ENCODE results near the gene AKAP17A.

The AKAP17A gene

GRCh38 chrX:1576201-1576992 is 15.0 kb upstream of the AKAP17A start:
- Mint-ChIP-seq H3K27me3 (no peaks in the 10 kb centered on the region), H3K27ac (no peak overlapping the region), H3K4me3 (no peak overlapping the region), H3K9me3 (ENCODE audit: low read depth) (no peaks in the 10 kb centered on the region), H3K36me3 (no peaks in the 10 kb centered on the region), H3K4me1 (ENCODE audit: low read depth) (peaks cover 14% of the 10 kb centered on the region)

DNA sequence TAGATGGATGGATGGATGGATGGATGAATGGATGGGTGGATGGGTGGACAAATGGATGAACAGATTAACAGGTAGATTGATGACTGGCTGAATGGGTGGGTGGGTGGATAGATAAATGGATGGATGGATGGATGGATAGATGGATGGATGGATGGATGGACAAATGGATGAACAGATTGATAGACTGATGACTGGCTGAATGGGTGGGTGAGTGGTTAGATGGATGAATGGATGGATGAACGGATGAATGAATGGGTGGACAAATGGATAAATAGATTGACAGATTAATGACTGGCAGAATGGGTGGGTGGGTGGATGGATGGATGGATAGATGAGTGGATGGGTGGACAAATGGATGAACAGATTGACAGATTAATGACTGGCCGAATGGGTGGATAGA is 13.6 kb upstream of the AKAP17A start:
- Mint-ChIP-seq H3K36me3 (no peaks in the 10 kb centered on the region), H3K4me3 (no peak overlapping the region), H3K4me1 (ENCODE audit: low read depth) (peaks cover 16% of the 10 kb centered on the region), H3K27me3 (no peaks in the 10 kb centered on the region), H3K9me3 (ENCODE audit: low read depth) (no peaks in the 10 kb centered on the region), H3K27ac (no peak overlapping the region)

DNA sequence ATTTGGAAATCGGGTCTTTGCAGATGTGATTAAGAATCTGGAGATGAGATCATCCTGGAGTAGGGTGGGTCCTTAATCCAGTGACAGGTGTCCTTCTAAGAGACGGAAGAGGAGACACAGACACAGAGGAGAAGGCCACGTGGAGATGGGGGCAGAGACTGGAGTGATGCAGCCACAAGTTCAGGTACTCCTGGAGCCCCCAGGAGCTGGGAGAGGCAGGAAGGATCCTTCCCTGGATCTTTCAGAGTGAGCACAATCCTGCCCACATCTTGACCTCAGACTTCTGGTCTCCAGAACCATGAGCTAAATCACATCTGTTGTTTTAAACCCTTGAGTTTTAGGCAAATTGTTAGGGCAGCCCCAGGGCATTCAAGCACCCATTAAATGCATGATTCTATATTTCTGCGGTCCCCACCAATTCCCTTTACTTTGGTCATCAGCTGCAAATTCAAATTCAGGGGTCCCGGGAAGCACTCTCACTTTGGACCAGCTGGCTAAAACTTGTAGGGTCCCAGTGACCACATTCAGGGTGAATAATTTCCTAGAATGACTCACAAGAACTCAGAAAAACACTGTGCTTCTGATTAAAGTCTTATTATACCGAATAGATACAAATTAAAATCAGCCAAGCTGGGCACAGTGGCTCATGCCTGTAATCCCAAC is 12.8 kb upstream of the AKAP17A start:
- peak overlapping the region; percentile 16 for H3K27ac Mint-ChIP-seq
- no peaks in the 10 kb centered on the region for H3K9me3 Mint-ChIP-seq (ENCODE audit: low read depth)
- H3K27me3 Mint-ChIP-seq, result no peaks in the 10 kb centered on the region
- H3K4me3 Mint-ChIP-seq, result no peak overlapping the region
- H3K36me3 Mint-ChIP-seq, result no peaks in the 10 kb centered on the region
- peaks cover 22% of the 10 kb centered on the region for H3K4me1 Mint-ChIP-seq (ENCODE audit: low read depth)

DNA sequence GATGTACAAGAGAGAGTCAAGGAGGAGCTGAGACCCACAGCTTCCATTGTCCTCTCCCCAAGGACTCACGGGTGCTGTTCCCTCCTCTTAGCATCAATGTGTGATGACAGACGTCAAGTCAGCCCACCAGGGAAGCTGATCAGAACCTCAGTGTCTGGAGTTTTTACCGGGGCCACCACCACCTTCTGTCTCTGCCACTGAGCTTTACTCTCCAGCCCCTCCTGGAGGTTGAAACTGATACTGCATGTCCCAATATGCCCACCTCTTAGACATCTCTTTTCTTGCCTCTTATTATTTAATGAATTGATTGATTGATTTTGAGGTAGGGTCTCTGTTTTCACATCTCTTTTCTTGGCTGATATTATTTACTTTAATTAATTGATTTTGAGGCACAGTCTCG is 10.3 kb upstream of the AKAP17A start:
- Mint-ChIP-seq H3K4me1 (ENCODE audit: low read depth) (peaks cover 25% of the 10 kb centered on the region), H3K27ac (no peak overlapping the region), H3K9me3 (ENCODE audit: low read depth) (no peaks in the 10 kb centered on the region), H3K36me3 (no peaks in the 10 kb centered on the region), H3K4me3 (no peak overlapping the region), H3K27me3 (no peaks in the 10 kb centered on the region)

- peak overlapping the region; percentile 64 for H3K27ac Mint-ChIP-seq
- H3K36me3 Mint-ChIP-seq, result no peaks in the 10 kb centered on the region
- H3K4me1 Mint-ChIP-seq (ENCODE audit: low read depth), result peaks cover 29% of the 10 kb centered on the region
- no peaks in the 10 kb centered on the region for H3K9me3 Mint-ChIP-seq (ENCODE audit: low read depth)
- H3K4me3 Mint-ChIP-seq, result no peak overlapping the region
- no peaks in the 10 kb centered on the region for H3K27me3 Mint-ChIP-seq
Observed at GRCh38 chrX:1582686-1583437, 8.5 kb upstream of the AKAP17A start.

DNA sequence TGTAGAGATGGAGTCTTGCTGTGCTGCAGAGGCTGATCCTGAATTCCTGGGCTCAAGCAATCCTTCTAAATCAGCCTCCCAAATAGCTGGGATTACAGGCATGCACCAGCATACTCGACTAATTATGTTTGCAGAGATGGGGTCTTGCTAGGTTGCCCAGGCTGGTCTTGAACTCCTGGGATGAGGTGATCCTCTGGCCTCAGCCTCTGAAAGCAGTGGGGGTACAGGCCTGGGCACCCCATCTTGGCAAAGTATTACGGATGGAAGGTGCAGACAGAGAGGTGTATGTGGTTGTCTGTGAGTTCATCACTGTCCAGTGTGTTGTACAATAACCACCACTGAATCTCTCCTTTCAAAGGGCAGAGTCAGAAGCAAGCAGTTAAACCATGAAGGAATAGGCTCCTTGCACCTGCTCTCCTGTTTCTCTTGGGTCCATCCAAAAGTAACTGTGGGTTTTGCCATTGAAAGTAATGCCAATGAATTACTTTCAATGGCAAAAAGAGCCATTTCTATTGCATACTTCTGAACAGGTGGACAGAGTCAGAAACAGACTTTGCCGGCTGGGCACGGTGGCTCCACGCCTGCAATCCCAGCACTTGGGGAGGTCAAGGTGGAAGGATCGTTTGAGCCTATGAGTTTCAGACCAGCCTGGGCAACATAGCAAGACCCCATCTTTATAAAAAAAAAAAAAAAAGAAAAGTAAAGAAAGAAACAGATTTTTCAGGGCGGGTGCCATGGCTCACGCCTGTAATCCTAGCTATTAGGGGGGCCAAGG is 7.0 kb upstream of the AKAP17A start:
- H3K9me3 Mint-ChIP-seq (ENCODE audit: low read depth), result no peaks in the 10 kb centered on the region
- H3K36me3 Mint-ChIP-seq, result no peaks in the 10 kb centered on the region
- H3K27me3 Mint-ChIP-seq, result no peaks in the 10 kb centered on the region
- H3K27ac Mint-ChIP-seq, result no peak overlapping the region
- H3K4me3 Mint-ChIP-seq, result no peak overlapping the region
- peaks cover 31% of the 10 kb centered on the region for H3K4me1 Mint-ChIP-seq (ENCODE audit: low read depth)

GRCh38 chrX:1587161-1587560 is 4.2 kb upstream of the AKAP17A start:
- no peaks in the 10 kb centered on the region for H3K9me3 Mint-ChIP-seq (ENCODE audit: low read depth)
- H3K27ac Mint-ChIP-seq, result no peak overlapping the region
- H3K4me1 Mint-ChIP-seq (ENCODE audit: low read depth), result peaks cover 24% of the 10 kb centered on the region

DNA sequence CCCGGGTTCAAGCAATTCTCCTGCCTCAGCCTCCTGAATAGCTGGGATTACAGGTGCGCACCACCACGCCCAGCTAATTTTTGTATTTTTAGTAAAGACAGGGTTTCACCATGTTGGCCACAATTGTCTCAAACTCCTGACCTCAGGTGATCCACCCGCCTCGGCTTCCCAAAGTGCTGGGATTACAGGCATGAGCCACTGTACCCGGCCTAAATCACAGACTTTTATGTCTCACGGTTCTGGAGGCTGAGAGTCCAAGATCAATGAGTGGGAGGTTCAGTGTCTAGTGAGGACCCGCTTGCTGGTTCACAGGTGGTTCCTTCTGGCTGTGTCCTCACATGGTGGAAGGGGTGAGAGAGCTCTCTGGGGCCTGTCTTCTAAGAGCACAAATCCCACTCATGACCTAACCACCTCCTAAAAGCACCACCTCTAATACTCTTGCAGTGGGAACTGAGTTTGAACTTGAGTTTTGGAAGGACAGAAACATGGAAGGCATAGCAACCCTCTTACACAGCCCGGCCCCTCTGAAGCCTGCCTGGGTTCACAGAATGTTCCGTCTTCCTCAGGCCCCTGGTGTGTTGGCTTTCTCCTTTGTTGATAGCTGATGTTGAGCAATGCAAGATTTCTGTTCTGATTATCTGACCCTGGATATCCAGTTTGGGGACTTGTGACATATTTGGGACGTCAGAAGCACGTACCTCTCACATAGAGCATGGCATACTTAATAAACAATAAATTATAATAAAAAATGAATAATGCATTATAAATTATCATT is 1.9 kb upstream of the AKAP17A start:
- peaks cover 21% of the 10 kb centered on the region for H3K4me1 Mint-ChIP-seq (ENCODE audit: low read depth)
- H3K36me3 Mint-ChIP-seq, result no peaks in the 10 kb centered on the region
- no peak overlapping the region for H3K4me3 Mint-ChIP-seq
- H3K9me3 Mint-ChIP-seq (ENCODE audit: low read depth), result no peaks in the 10 kb centered on the region
- no peaks in the 10 kb centered on the region for H3K27me3 Mint-ChIP-seq
- H3K27ac Mint-ChIP-seq, result peak overlapping the region; percentile 64

More at GRCh38 chrX:1587161-1587560, 4.2 kb upstream of the AKAP17A start:
- H3K4me3 Mint-ChIP-seq, result no peak overlapping the region
- no peaks in the 10 kb centered on the region for H3K27me3 Mint-ChIP-seq
- H3K36me3 Mint-ChIP-seq, result no peaks in the 10 kb centered on the region

GRCh38 chrX:1591863-1592469 is 562 bp downstream of the AKAP17A start:
- Mint-ChIP-seq H3K9me3 (ENCODE audit: low read depth) (no peaks in the 10 kb centered on the region), H3K4me1 (ENCODE audit: low read depth) (peaks cover 28% of the 10 kb centered on the region)

GRCh38 chrX:1592470-1593142 is 1.2 kb downstream of the AKAP17A start:
- Mint-ChIP-seq H3K27ac (peak overlapping the region; percentile 85), H3K9me3 (ENCODE audit: low read depth) (no peaks in the 10 kb centered on the region), H3K4me1 (ENCODE audit: low read depth) (peaks cover 27% of the 10 kb centered on the region)

More at GRCh38 chrX:1591863-1592469, 562 bp downstream of the AKAP17A start:
- Mint-ChIP-seq H3K4me3 (peak overlapping the region; percentile 91), H3K36me3 (no peaks in the 10 kb centered on the region), H3K27me3 (no peaks in the 10 kb centered on the region), H3K27ac (peak overlapping the region; percentile 90)

GRCh38 chrX:1593286-1594271 is 2.2 kb downstream of the AKAP17A start:
- H3K27me3 Mint-ChIP-seq, result no peaks in the 10 kb centered on the region
- peaks cover 28% of the 10 kb centered on the region for H3K4me1 Mint-ChIP-seq (ENCODE audit: low read depth)
- no peaks in the 10 kb centered on the region for H3K9me3 Mint-ChIP-seq (ENCODE audit: low read depth)
- H3K27ac Mint-ChIP-seq, result peak overlapping the region; percentile 66
- H3K36me3 Mint-ChIP-seq, result no peaks in the 10 kb centered on the region
- peak overlapping the region; percentile 91 for H3K4me3 Mint-ChIP-seq

More at GRCh38 chrX:1592470-1593142, 1.2 kb downstream of the AKAP17A start:
- H3K27me3 Mint-ChIP-seq, result no peaks in the 10 kb centered on the region
- peak overlapping the region; percentile 91 for H3K4me3 Mint-ChIP-seq
- no peaks in the 10 kb centered on the region for H3K36me3 Mint-ChIP-seq

DNA sequence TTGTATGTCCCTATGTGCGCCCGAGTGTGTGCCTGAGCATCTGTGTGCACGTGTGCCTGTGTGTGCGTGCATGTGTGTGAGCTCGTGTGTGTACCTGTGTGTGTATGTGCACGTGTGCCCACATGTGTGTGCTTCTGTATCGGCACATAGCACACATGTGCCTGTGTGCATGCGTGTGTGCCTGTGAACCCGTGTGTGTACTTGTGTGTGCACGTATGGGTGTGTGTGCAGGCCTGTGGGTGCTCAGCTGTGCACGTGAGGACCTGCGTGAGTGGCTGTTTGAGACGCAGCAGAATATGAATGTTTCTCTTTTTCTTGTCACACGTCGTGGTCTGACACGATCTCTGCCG is 4.3 kb downstream of the AKAP17A start:
- no peak overlapping the region for H3K4me3 Mint-ChIP-seq
- H3K9me3 Mint-ChIP-seq (ENCODE audit: low read depth), result no peaks in the 10 kb centered on the region
- no peaks in the 10 kb centered on the region for H3K27me3 Mint-ChIP-seq
- H3K27ac Mint-ChIP-seq, result peak overlapping the region; percentile 46
- H3K36me3 Mint-ChIP-seq, result peaks cover 2% of the 10 kb centered on the region
- H3K4me1 Mint-ChIP-seq (ENCODE audit: low read depth), result peaks cover 21% of the 10 kb centered on the region
